Measurements from ENCODE around the gene OSM.
"Not testable (repeated sequence)": the region's sequence is repeated elsewhere in the genome, so short reads cannot be mapped to it uniquely, and the experiment has no call there.

Gene OSM

DNA sequence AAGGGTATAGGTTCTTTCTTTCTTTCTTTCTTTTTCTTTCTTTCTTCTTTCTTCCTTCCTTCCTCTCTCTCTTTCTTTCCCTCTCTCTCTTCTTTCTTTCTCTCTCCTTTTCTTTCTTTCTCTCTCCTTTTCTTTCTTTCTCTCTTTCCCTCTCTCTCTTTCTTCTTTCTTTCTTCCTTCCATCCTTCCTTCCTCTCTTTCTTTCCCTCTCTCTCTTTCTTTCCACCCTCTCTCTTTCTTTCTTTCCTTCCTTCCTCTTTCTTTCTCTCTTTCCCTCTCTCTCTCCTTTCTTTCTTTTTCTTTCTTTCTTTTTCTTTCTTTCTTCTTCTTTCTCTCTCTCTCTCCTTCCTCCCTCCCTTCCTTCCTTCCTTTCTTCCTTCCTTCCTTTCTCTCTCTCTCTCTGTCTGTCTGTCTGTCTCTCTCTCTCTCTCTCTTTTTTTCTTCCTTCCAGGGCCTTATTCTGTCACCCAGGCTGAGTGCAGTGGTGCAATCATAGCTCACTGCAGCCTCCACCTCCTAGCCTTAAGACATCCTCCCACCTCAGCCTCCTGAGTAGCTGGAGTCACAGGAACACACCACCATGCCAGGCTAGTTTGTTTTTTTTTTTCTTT, 46.9 kb downstream of the OSM start:
- no peak overlapping the region for H3K4me3 ChIP-seq (replicated peaks; ENCODE audit: low read depth, low read length)
- no peak for DNase-seq (ENCODE audit: extremely low read depth, low read depth)
- TF ChIP-seq, protein P1, sequence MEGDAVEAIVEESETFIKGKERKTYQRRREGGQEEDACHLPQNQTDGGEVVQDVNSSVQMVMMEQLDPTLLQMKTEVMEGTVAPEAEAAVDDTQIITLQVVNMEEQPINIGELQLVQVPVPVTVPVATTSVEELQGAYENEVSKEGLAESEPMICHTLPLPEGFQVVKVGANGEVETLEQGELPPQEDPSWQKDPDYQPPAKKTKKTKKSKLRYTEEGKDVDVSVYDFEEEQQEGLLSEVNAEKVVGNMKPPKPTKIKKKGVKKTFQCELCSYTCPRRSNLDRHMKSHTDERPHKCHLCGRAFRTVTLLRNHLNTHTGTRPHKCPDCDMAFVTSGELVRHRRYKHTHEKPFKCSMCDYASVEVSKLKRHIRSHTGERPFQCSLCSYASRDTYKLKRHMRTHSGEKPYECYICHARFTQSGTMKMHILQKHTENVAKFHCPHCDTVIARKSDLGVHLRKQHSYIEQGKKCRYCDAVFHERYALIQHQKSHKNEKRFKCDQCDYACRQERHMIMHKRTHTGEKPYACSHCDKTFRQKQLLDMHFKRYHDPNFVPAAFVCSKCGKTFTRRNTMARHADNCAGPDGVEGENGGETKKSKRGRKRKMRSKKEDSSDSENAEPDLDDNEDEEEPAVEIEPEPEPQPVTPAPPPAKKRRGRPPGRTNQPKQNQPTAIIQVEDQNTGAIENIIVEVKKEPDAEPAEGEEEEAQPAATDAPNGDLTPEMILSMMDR (IDR thresholded peaks at IDR 0.05; ENCODE audit: low read depth, low read length, missing control alignments) = no peak

DNA sequence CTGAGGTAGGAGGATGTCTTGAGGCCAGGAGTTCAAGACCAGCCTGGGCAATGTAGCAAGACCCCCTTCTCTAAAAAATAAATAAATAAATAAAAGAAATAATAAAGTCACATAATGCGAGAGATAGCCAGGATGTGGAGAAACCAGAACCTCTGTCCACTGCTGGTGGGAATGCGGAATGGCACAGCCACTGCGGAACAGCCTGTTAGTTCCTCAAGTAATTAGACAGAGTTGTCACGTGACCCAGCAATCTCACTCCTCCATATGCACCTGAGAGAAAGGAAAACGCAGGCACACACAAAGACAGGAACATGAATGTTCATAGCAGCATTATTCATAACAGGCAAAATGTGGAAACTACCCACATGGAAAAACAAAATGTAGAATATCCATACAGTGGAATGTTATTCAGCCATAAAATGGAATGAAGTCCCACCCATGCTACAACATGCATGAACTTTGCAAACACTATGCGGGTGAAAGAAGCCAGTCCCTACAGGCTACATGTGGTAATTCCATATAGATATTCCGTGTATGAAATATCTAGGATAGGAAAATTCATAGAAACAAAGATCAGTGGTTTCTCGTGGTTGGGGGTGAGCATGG, 47.5 kb downstream of the OSM start:
- H3K4me3 ChIP-seq (replicated peaks; ENCODE audit: low read depth, low read length) = no peak overlapping the region
- no peak for DNase-seq (ENCODE audit: extremely low read depth, low read depth)
- TF ChIP-seq, protein P1 (IDR thresholded peaks at IDR 0.05; ENCODE audit: low read depth, low read length, missing control alignments) = no peak

DNA sequence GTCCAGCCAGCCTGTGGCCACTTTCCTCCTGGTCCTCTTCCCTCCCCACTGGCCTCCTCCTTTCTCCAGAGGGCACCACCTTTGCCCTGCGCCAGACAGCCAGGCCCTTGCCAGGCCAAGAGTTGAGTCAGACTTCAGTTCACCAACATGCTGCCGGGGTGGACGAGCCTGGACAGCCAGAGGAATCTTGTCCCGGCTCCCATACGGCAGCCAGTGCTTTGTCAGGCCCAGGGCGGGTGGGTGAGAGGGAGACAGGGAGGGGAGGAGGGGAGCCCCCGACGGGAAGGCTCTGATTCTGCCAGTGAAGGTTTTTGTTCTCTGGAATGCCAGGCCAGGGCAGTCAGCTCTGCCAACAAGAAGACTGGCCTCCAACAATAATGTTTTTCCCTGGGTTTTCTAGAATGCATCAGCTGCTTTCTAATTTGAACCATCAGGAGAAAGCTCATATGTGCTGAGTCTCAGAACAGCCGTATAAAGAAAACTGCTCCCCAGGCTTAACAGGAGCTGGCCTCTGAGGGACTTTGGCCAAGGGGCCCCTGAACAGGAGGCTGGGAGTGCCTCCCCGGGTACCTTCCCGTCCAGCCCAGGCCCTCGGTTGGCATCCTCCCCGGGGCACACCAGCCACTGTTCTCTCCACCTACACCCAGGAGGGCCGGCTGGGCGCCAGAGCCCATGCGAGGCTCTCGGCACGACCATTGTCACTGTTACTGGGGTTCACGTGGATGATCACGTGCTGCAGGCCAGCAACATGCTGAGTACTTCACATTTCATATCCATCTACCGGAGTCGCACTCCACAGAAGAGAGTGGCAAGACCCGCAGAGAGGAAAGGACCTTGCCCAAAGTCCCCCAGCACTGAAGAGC, 48.7 kb downstream of the OSM start:
- TF ChIP-seq, protein P1 (IDR thresholded peaks at IDR 0.05; ENCODE audit: low read depth, low read length, missing control alignments) = no peak
- no peak overlapping the region for H3K4me3 ChIP-seq (replicated peaks; ENCODE audit: low read depth, low read length)
- no peak for DNase-seq (ENCODE audit: extremely low read depth, low read depth)

DNA sequence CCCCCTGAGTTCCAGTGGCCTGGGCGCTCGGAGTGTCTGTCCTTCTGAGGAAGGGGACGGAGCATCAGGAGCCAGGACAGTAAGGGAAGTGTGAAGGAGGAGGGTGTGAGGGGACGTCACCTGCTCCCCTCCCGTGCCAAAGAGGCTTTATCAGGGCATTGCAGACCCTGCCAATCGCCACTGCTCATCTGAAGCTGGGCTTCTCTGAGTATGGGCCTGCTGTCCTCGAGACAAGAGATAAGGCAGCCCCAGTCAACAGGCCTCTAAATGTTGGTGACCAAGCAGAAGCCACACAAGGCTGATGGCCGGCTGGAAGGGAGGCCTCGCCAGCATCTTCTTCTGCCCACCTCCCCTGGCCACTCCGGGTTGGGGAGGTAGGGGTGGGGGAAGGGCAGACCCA, 49.9 kb downstream of the OSM start:
- DNase-seq (ENCODE audit: extremely low read depth, low read depth) = no peak
- TF ChIP-seq, protein P1 (IDR thresholded peaks at IDR 0.05; ENCODE audit: low read depth, low read length, missing control alignments) = no peak
- no peak overlapping the region for H3K4me3 ChIP-seq (replicated peaks; ENCODE audit: low read depth, low read length)

DNA sequence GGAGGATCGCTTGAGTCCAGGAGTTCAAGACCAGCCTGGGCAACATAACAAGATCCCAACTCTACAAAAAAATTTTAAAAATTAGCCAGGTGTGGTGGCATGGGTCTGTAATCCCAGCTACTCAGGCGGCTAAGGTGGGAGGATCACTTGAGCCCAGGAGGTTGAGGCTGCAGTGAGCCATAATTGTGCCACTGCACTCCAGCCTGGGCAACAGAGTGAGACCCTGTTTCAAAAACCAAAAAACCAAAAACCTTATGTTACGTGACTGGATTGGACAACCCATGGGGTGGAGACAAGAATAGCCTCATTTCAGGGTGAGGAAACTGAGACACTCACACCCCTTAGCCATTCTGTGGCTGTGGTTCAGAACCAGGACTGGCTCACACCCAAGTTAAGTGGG, 50.4 kb downstream of the OSM start:
- not testable (repeated sequence) for H3K4me3 ChIP-seq (replicated peaks; ENCODE audit: low read depth, low read length); DNase-seq (ENCODE audit: extremely low read depth, low read depth)

DNA sequence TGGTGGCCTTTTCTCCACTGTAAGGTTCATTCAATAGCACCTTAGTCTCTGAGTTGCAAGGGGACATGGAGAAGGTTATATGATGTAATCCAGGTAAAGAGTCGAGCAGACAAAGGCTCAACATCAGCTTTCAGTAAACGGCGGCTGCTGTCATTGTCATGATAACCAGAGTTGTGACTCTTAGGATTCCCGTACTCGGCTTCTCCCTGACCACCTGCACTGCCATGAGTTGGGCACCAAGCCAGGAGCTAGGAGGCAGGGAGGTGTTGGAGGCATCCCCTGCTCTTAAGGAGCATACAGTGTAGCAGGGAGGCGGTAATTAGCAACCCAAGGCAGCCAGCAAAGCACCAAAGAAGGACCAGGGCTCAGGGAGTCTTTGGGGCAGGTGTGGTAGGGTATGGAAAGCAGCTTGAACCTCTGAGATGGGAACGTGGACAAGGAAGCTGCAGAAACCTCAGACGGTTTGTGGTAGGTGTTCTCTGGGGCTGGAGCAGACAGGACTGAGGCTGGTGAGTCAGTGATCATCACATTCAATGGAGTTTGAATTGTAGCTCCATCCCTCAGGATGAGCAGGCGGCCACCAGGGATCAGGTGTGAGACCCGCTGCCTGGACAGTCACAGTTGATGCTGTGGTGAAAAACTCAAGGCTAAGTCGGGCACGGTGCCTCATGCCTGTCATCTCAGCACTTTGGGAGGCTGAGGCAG, 51.8 kb downstream of the OSM start:
- TF ChIP-seq, protein P1 (IDR thresholded peaks at IDR 0.05; ENCODE audit: low read depth, low read length, missing control alignments) = no peak
- DNase-seq (ENCODE audit: extremely low read depth, low read depth) = no peak
- H3K4me3 ChIP-seq (replicated peaks; ENCODE audit: low read depth, low read length) = no peak overlapping the region

Measured in HFF-Myc (cell line).